ENCODE results near the gene DOK7. TPM values are rescaled to one million over a fixed set of nuclear protein-coding genes. Genes with fewer than 3 reads are reported as not detected.

Gene DOK7
- total RNA-seq, 3 donors from 2014 or later (not counting 1 experiment from before 2014, with no cell fraction given), result 1.3 to 2.9 (median 1.6) TPM

GRCh38 chr4:3447431-3448395 lies 15.4 kb upstream of the DOK7 start:
- no peaks in the 10 kb centered on the region for H3K4me1 Mint-ChIP-seq
- no peak for DNase-seq
- H3K27me3 Mint-ChIP-seq (ENCODE audit: low read depth in 2 of 2), result peaks cover 0 to 3% of the 10 kb centered on the region in 2 donors
- WGBS (ENCODE audit: insufficient coverage), result 93% methylated on average over 53 of the region's 53 CpGs
- no peaks in the 10 kb centered on the region for H3K9me3 Mint-ChIP-seq
- intact Hi-C loops (cut with micrococcal nuclease), result no loop called here
- Histone ChIP-seq H3K36me3 (ENCODE audit: control insufficient read depth, insufficient read depth, low read length) (no peaks in the 10 kb centered on the region), H3K9me3 (ENCODE audit: control insufficient read depth, insufficient read depth, low read length) (no peaks in the 10 kb centered on the region), H3K4me1 (ENCODE audit: control insufficient read depth, insufficient read depth, low read length) (peaks cover 10% of the 10 kb centered on the region), H3K27ac (ENCODE audit: low read length) (no peak overlapping the region), H3K4me3 (ENCODE audit: low read length) (no peak overlapping the region), H3K27me3 (ENCODE audit: control insufficient read depth, insufficient read depth, low read length) (no peaks in the 10 kb centered on the region)
- no peak overlapping the region for H3K27ac Mint-ChIP-seq
- no peak for ATAC-seq
- no peak for TF ChIP-seq CTCF (IDR thresholded peaks at IDR 0.05)
- no peaks in the 10 kb centered on the region for H3K36me3 Mint-ChIP-seq
- H3K4me3 Mint-ChIP-seq, result no peak overlapping the region

DNA sequence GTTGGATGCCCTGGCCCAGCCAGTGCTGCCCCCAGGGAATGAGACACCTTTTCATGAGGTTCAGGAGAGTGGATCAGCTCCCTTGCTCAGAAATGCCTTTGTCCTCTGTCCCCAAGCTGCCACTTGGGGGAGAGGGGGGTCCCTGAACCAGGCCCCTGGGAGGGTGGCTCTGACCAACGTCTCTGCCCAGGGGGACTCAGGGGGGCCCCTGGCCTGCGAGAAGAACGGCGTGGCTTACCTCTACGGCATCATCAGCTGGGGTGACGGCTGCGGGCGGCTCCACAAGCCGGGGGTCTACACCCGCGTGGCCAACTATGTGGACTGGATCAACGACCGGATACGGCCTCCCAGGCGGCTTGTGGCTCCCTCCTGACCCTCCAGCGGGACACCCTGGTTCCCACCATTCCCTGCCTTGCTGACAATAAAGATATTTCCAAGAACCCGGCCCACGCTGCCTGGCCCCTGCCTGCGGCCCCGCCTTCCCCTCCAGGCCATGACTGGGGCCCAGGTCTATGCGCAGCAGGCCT lies 14.0 kb upstream of the DOK7 start:
- intact Hi-C loops (cut with micrococcal nuclease), result no loop called here
- Histone ChIP-seq H3K36me3 (ENCODE audit: control insufficient read depth, insufficient read depth, low read length) (no peaks in the 10 kb centered on the region), H3K27me3 (ENCODE audit: control insufficient read depth, insufficient read depth, low read length) (no peaks in the 10 kb centered on the region), H3K27ac (ENCODE audit: low read length) (no peak overlapping the region), H3K4me3 (ENCODE audit: low read length) (no peak overlapping the region), H3K9me3 (ENCODE audit: control insufficient read depth, insufficient read depth, low read length) (no peaks in the 10 kb centered on the region), H3K4me1 (ENCODE audit: control insufficient read depth, insufficient read depth, low read length) (no peaks in the 10 kb centered on the region)
- H3K27ac Mint-ChIP-seq, result no peak overlapping the region
- H3K27me3 Mint-ChIP-seq (ENCODE audit: low read depth in 2 of 2), result peaks cover 0 to 3% of the 10 kb centered on the region in 2 donors
- ATAC-seq (no peak), DNase-seq (no peak)
- no peak overlapping the region for H3K4me3 Mint-ChIP-seq
- H3K36me3 Mint-ChIP-seq, result no peaks in the 10 kb centered on the region
- TF ChIP-seq CTCF (IDR thresholded peaks at IDR 0.05), result no peak
- H3K4me1 Mint-ChIP-seq, result no peaks in the 10 kb centered on the region
- no peaks in the 10 kb centered on the region for H3K9me3 Mint-ChIP-seq
- 90% methylated on average over 21 of the region's 21 CpGs for WGBS (ENCODE audit: insufficient coverage)

DNA sequence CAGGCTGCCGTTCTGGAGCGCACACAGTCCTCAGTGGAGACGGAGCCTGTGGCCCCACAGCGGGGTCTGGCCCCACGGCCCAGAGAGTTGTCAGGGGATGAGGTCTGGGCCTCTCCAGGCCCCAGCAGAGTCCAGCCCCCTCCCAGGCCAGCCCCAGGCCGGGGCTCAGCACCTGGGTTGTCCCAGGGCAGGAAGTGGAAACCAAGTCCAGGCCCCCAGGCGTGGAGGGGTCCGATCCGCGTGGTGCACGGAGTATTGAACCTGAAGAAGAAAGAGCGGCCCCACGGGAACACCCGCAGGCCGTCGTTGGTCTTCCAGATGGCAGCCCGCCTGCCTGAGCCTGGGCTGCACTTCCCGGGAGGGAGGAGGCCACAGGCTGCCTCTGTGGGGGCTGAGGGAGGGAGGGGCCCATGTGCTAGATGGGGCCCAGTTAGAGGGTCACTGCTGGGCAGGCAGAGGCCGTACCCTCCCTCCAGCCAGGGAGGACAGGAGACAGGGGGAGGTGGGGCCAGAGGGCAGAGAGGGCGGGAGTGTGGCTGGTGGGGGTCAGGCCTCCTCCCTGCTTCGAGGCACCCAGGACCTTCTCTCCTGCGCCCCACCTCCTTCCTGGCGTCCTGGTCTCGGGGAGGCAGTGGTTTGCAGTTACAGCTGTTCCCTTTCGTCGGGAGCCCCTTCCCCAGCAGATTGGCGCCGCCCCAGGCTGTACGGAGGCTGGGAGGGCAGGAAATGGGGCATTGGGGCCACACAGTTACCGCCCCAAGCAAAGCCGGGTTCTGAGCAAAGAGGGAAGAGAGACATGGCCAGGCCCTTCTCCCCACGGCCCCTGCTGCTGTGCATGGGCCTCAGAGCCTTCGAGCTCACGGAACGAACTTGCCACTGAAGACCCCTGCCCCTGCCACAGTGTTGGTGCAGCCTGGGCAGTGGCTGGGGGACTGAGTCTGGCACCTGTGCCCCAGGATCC lies 13.3 kb upstream of the DOK7 start:
- WGBS (ENCODE audit: insufficient coverage), result 66% methylated on average over 35 of the region's 35 CpGs
- Mint-ChIP-seq H3K27ac (no peak overlapping the region), H3K27me3 (ENCODE audit: low read depth in 2 of 2) (peaks cover 0 to 3% of the 10 kb centered on the region in 2 donors), H3K4me1 (no peaks in the 10 kb centered on the region), H3K9me3 (no peaks in the 10 kb centered on the region), H3K4me3 (no peak overlapping the region), H3K36me3 (no peaks in the 10 kb centered on the region)
- Histone ChIP-seq H3K9me3 (ENCODE audit: control insufficient read depth, insufficient read depth, low read length) (no peaks in the 10 kb centered on the region), H3K4me3 (ENCODE audit: low read length) (no peak overlapping the region), H3K27me3 (ENCODE audit: control insufficient read depth, insufficient read depth, low read length) (no peaks in the 10 kb centered on the region), H3K36me3 (ENCODE audit: control insufficient read depth, insufficient read depth, low read length) (no peaks in the 10 kb centered on the region), H3K4me1 (ENCODE audit: control insufficient read depth, insufficient read depth, low read length) (no peaks in the 10 kb centered on the region), H3K27ac (ENCODE audit: low read length) (no peak overlapping the region)
- DNase-seq, result no peak
- no peak for ATAC-seq
- intact Hi-C loops (cut with micrococcal nuclease), result no loop called here
- no peak for TF ChIP-seq CTCF (IDR thresholded peaks at IDR 0.05)

All from natural killer cell (primary cell).